NT2/D1 (cell line): Measurements from ENCODE around the gene SIX2.

Experiments used
- SUZ12 ChIP-seq: IDR thresholded peaks from 2 replicates; pipeline ENCODE4 v1.6.1; 2011; ENCODE audit not compliant: insufficient read length, insufficient read depth; ENCODE audit errors: extremely low read depth
- ZNF274 ChIP-seq: IDR thresholded peaks from 2 replicates; pipeline ENCODE4 v1.6.1; 2011; ENCODE audit warnings: mild to moderate bottlenecking, low read depth, low read length

- no peak for TF ChIP-seq ZNF274
- TF ChIP-seq SUZ12, result no peak
Measured at GRCh38 chr2:45014831-45015230, 5.6 kb upstream of the SIX2 start.
